ENCODE measurements around the gene PRDM7. TPM values are rescaled to one million over a fixed set of nuclear protein-coding genes. Genes with fewer than 3 reads are reported as not detected.
"Not testable (repeated sequence)": the region's sequence is repeated elsewhere in the genome, so short reads cannot be mapped to it uniquely, and the experiment has no call there.

The PRDM7 gene
- polyA plus RNA-seq, 2 of the 4 experiments (the other 2 are of a cell fraction): not detected

DNA sequence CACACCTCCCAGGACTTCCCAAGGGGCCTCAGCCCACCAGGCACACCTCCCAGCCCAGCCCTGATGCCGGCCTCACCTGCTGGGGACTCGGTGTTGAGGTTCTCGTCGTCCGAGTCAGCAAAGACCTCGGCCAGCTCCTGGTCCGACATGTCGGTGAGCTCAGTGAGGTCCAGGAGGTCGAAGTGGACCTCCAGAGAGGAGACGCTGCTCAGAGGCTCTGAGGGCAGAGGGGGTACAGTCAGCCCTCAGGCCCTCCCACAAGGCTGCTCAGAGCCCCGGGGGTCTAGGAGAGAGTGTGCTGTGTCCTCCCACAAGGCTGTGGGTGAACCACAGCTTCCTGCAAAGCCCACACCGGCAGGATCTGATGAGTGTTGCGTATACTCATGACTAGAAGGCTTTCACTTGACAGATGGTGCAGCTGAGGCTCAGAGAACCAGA, 68.4 kb downstream of the PRDM7 start (continued):
- TF ChIP-seq, protein P1, sequence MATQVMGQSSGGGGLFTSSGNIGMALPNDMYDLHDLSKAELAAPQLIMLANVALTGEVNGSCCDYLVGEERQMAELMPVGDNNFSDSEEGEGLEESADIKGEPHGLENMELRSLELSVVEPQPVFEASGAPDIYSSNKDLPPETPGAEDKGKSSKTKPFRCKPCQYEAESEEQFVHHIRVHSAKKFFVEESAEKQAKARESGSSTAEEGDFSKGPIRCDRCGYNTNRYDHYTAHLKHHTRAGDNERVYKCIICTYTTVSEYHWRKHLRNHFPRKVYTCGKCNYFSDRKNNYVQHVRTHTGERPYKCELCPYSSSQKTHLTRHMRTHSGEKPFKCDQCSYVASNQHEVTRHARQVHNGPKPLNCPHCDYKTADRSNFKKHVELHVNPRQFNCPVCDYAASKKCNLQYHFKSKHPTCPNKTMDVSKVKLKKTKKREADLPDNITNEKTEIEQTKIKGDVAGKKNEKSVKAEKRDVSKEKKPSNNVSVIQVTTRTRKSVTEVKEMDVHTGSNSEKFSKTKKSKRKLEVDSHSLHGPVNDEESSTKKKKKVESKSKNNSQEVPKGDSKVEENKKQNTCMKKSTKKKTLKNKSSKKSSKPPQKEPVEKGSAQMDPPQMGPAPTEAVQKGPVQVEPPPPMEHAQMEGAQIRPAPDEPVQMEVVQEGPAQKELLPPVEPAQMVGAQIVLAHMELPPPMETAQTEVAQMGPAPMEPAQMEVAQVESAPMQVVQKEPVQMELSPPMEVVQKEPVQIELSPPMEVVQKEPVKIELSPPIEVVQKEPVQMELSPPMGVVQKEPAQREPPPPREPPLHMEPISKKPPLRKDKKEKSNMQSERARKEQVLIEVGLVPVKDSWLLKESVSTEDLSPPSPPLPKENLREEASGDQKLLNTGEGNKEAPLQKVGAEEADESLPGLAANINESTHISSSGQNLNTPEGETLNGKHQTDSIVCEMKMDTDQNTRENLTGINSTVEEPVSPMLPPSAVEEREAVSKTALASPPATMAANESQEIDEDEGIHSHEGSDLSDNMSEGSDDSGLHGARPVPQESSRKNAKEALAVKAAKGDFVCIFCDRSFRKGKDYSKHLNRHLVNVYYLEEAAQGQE (IDR thresholded peaks at IDR 0.05): no peak

DNA sequence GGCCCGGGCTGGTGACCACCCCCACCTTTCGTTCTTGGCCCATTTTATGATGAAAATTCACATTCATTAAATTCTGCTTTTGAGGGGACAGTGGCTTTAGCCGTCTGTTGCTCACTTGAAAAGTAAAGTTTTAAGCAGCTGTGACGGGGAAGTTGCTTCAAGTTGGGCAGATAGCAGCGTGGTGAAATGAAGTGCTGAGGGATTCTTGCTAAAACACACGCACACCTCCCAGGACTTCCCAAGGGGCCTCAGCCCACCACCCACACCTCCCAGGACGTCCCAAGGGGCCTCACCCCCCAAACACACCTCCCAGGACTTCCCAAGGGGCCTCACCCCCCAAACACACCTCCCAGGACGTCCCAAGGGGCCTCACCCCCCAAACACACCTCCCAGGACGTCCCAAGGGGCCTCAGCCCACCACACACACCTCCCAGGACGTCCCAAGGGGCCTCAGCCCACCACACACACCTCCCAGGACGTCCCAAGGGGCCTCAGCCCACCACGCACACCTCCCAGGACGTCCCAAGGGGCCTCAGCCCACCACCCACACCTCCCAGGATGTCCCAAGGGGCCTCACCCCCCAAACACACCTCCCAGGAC, 69.4 kb downstream of the PRDM7 start:
- CTCF ChIA-PET: interaction anchor here (1.1 kb wide), 1 partner anchor 74 kb away, joined by 3 read pairs; no protein-coding TSS in a partner anchor
- WGBS (ENCODE audit: missing lambda C conversion rate): 74% methylated on average over 11 of the region's 13 CpGs
- POLR2A ChIA-PET: interaction anchor here (1.0 kb wide), 1 partner anchor 85 kb away, joined by 3 read pairs; no protein-coding TSS in a partner anchor
- DNase-seq (ENCODE audit: low read depth in 1 of 2, low spot score in 1 of 2); H3K4me1 ChIP-seq; ATAC-seq; H3K4me2 ChIP-seq; H3K27ac ChIP-seq; FAIRE-seq; H3K9me3 ChIP-seq; H3K4me3 ChIP-seq: not testable (repeated sequence)

DNA sequence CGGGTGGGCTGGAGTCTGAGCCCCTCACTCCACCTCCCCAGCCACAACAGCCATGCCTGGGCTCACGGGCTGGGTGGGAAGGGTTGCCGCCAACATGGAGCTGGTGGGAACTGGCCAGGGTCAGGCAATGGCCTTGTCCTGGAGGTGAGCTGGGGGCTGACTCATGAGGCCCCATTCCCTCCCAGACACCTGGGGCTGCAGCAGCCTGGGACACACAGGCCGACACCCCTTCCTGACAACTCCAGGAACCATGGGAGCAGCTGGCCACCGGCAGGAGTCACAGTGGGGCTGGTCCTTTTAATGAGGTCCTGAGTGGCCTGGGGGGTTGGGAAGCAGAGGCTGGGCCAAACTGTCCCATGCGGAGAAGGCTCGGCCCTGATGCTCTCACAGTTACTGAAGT, 70.1 kb downstream of the PRDM7 start:
- H3K4me1 ChIP-seq: no peaks in the 10 kb centered on the region
- no peak for FAIRE-seq
- WGBS (ENCODE audit: missing lambda C conversion rate): 71% methylated on average over 4 of the region's 7 CpGs

More for the DNA sequence above, 70.1 kb downstream of the PRDM7 start:
- DNase-seq (ENCODE audit: low read depth in 1 of 2, low spot score in 1 of 2) (no peak), ATAC-seq (no peak)
- no peak overlapping the region for H3K4me2 ChIP-seq
- ChIA-PET POLR2A (interaction anchor here (1.0 kb wide), 1 partner anchor 85 kb away, joined by 3 read pairs; no protein-coding TSS in a partner anchor), CTCF (interaction anchor here (1.1 to 1.4 kb wide), 2 partner anchors 13 to 75 kb away, joined by 3 to 4 read pairs; no protein-coding TSS in a partner anchor)
- H3K4me3 ChIP-seq: no peak overlapping the region
- TF ChIP-seq CEBPB (IDR thresholded peaks at IDR 0.05): no peak
- TF ChIP-seq NPAS2 (CRISPR knock-in tag; IDR thresholded peaks at IDR 0.05; ENCODE audit: borderline replicate concordance): no peak
- TF ChIP-seq RAD21 (conservative IDR thresholded peaks at IDR 0.05 in 1 of 2, IDR thresholded peaks at IDR 0.05 in 1 of 2): no peak
- TF ChIP-seq, protein P2, sequence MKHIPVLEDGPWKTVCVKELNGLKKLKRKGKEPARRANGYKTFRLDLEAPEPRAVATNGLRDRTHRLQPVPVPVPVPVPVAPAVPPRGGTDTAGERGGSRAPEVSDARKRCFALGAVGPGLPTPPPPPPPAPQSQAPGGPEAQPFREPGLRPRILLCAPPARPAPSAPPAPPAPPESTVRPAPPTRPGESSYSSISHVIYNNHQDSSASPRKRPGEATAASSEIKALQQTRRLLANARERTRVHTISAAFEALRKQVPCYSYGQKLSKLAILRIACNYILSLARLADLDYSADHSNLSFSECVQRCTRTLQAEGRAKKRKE (CRISPR knock-in tag; IDR thresholded peaks at IDR 0.05; ENCODE audit: low read depth): no peak
- TF ChIP-seq HOXB5 (CRISPR knock-in tag; IDR thresholded peaks at IDR 0.05): no peak
- TF ChIP-seq, protein P3, sequence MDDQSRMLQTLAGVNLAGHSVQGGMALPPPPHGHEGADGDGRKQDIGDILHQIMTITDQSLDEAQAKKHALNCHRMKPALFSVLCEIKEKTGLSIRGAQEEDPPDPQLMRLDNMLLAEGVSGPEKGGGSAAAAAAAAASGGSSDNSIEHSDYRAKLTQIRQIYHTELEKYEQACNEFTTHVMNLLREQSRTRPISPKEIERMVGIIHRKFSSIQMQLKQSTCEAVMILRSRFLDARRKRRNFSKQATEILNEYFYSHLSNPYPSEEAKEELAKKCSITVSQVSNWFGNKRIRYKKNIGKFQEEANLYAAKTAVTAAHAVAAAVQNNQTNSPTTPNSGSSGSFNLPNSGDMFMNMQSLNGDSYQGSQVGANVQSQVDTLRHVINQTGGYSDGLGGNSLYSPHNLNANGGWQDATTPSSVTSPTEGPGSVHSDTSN (IDR thresholded peaks at IDR 0.05): no peak
- TF ChIP-seq ESRRA (IDR thresholded peaks at IDR 0.05; ENCODE audit: borderline replicate concordance, low read length): no peak
- TF ChIP-seq, protein P4, sequence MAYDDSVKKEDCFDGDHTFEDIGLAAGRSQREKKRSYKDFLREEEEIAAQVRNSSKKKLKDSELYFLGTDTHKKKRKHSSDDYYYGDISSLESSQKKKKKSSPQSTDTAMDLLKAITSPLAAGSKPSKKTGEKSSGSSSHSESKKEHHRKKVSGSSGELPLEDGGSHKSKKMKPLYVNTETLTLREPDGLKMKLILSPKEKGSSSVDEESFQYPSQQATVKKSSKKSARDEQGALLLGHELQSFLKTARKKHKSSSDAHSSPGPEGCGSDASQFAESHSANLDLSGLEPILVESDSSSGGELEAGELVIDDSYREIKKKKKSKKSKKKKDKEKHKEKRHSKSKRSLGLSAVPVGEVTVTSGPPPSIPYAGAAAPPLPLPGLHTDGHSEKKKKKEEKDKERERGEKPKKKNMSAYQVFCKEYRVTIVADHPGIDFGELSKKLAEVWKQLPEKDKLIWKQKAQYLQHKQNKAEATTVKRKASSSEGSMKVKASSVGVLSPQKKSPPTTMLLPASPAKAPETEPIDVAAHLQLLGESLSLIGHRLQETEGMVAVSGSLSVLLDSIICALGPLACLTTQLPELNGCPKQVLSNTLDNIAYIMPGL (CRISPR knock-in tag; IDR thresholded peaks at IDR 0.05; ENCODE audit: borderline replicate concordance): no peak
- no peak for TF ChIP-seq ZSCAN20 (CRISPR knock-in tag; IDR thresholded peaks at IDR 0.05)
- no peak for TF ChIP-seq SMC3 (IDR thresholded peaks at IDR 0.05)
- no peak for TF ChIP-seq CHD4 (IDR thresholded peaks at IDR 0.05; ENCODE audit: borderline replicate concordance)
- TF ChIP-seq CBX8 (IDR thresholded peaks at IDR 0.05): no peak
- TF ChIP-seq EHF (CRISPR knock-in tag; IDR thresholded peaks at IDR 0.05): no peak
- H3K9me3 ChIP-seq: no peaks in the 10 kb centered on the region
- H3K27ac ChIP-seq: no peak overlapping the region

Other genes starting within 250 kb of the PRDM7 start
- 6.0 and 7.7 TPM in 2 replicates for gene SPIRE2, start 248.9 kb downstream of the PRDM7 start, polyA plus RNA-seq (2011; rRNA removed)
- gene SPIRE2, start 248.9 kb downstream of the PRDM7 start, polyA plus RNA-seq (2017; fragmentation: RNase III; extraction: RNeasy Plus Mini Kit Qiagen cat#74134 plus additional on column Dnase treatment): 8.2 to 9.9 TPM (median 9.7 TPM) in 3 replicates
- gene TCF25, start 203.7 kb downstream of the PRDM7 start, polyA plus RNA-seq (2011; rRNA removed): 80.4 and 125 TPM in 2 replicates
- gene TCF25, start 203.7 kb downstream of the PRDM7 start, polyA plus RNA-seq (2017; fragmentation: RNase III; extraction: RNeasy Plus Mini Kit Qiagen cat#74134 plus additional on column Dnase treatment): 116 to 125 TPM (median 122 TPM) in 3 replicates
- gene MC1R, start 158.5 kb downstream of the PRDM7 start, polyA plus RNA-seq (2011; rRNA removed): 7.4 and 8.0 TPM in 2 replicates
- 6.1 to 9.2 TPM (median 8.0 TPM) in 3 replicates for gene MC1R, start 158.5 kb downstream of the PRDM7 start, polyA plus RNA-seq (2017; fragmentation: RNase III; extraction: RNeasy Plus Mini Kit Qiagen cat#74134 plus additional on column Dnase treatment)
- gene TUBB3, start 154.0 kb downstream of the PRDM7 start, polyA plus RNA-seq (2011; rRNA removed): 48.8 and 48.9 TPM in 2 replicates
- gene TUBB3, start 154.0 kb downstream of the PRDM7 start, polyA plus RNA-seq (2017; fragmentation: RNase III; extraction: RNeasy Plus Mini Kit Qiagen cat#74134 plus additional on column Dnase treatment): 152 to 180 TPM (median 163 TPM) in 3 replicates
- 63.6 and 69.4 TPM in 2 replicates for gene DEF8, start 128.6 kb downstream of the PRDM7 start, polyA plus RNA-seq (2011; rRNA removed)
- gene DEF8, start 128.6 kb downstream of the PRDM7 start, polyA plus RNA-seq (2017; fragmentation: RNase III; extraction: RNeasy Plus Mini Kit Qiagen cat#74134 plus additional on column Dnase treatment): 83.0 to 88.7 TPM (median 86.5 TPM) in 3 replicates
- 23.0 and 24.2 TPM in 2 replicates for gene DBNDD1, start 57.9 kb downstream of the PRDM7 start, polyA plus RNA-seq (2011; rRNA removed)
- 39.9 to 44.7 TPM (median 43.8 TPM) in 3 replicates for gene DBNDD1, start 57.9 kb downstream of the PRDM7 start, polyA plus RNA-seq (2017; fragmentation: RNase III; extraction: RNeasy Plus Mini Kit Qiagen cat#74134 plus additional on column Dnase treatment)